ENCODE results near the gene ELOVL4.

The ELOVL4 gene

DNA sequence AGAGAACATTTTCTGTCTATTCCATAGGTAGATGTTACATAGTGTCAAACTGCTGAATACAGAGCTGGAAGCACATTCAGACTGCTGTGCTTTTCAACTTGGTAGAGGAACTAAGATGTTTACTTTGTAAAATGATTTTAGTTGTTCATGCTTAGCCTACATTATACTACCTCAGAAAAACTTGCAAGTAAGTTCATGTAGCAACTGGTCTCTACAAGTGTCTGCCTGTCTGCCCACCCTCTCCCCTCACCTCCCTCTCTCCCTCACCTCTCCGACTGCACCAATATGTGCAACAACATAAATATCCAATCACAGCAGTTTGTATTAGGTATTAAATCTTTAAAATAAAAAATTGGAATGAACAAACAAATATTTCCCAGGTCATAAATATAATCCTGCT, 25.3 kb downstream of the ELOVL4 start:
- no peak overlapping the region for H3K4me3 ChIP-seq (ENCODE audit: low read depth, low read length)
- DNase-seq (ENCODE audit: low read depth), result no peak
- TF ChIP-seq, protein P1, sequence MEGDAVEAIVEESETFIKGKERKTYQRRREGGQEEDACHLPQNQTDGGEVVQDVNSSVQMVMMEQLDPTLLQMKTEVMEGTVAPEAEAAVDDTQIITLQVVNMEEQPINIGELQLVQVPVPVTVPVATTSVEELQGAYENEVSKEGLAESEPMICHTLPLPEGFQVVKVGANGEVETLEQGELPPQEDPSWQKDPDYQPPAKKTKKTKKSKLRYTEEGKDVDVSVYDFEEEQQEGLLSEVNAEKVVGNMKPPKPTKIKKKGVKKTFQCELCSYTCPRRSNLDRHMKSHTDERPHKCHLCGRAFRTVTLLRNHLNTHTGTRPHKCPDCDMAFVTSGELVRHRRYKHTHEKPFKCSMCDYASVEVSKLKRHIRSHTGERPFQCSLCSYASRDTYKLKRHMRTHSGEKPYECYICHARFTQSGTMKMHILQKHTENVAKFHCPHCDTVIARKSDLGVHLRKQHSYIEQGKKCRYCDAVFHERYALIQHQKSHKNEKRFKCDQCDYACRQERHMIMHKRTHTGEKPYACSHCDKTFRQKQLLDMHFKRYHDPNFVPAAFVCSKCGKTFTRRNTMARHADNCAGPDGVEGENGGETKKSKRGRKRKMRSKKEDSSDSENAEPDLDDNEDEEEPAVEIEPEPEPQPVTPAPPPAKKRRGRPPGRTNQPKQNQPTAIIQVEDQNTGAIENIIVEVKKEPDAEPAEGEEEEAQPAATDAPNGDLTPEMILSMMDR (IDR thresholded peaks at IDR 0.05; ENCODE audit: insufficient read depth, low read depth, low read length, missing control alignments), result no peak

DNA sequence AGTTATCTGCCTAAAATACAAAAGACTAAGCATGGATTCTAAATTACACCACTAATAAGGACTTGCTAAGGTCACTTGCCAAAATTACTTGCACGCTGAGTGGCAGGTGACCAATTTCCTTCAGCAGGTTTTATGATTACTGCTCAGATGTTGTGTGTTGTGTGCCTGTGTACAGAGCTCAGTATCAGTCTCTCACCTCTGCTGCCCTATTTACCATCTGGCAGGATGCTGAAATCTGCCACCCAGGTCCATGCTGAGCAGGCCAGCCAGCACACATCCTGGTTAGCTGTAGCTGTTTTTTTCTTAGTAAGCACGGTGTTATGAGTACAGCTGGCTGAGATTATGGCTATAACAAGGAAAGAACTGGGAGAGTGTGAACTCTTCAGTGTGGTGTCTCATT, 34.0 kb downstream of the ELOVL4 start:
- no peak overlapping the region for H3K4me3 ChIP-seq (ENCODE audit: low read depth, low read length)
- TF ChIP-seq, protein P1 (IDR thresholded peaks at IDR 0.05; ENCODE audit: insufficient read depth, low read depth, low read length, missing control alignments), result no peak
- DNase-seq (ENCODE audit: low read depth), result no peak

DNA sequence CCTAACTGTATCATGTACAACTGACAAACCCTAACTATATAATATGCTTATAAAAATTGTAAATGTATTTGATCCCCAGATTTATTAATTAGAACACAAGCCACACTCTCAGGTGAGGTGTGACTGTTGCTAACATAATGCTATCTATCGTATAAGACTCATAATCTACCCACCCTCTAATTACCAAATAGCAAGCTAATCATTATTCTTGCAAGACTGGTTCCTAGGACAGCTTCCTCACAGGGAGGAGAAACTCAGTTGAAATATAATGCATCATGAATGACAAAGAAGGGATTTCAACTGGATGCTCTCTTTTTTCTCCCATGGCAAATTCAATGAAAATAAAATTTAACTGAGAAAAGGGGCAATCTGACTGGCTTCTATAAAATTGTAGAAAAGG, 35.4 kb downstream of the ELOVL4 start:
- no peak overlapping the region for H3K4me3 ChIP-seq (ENCODE audit: low read depth, low read length)
- TF ChIP-seq, protein P1 (IDR thresholded peaks at IDR 0.05; ENCODE audit: insufficient read depth, low read depth, low read length, missing control alignments), result no peak
- DNase-seq (ENCODE audit: low read depth), result no peak

DNA sequence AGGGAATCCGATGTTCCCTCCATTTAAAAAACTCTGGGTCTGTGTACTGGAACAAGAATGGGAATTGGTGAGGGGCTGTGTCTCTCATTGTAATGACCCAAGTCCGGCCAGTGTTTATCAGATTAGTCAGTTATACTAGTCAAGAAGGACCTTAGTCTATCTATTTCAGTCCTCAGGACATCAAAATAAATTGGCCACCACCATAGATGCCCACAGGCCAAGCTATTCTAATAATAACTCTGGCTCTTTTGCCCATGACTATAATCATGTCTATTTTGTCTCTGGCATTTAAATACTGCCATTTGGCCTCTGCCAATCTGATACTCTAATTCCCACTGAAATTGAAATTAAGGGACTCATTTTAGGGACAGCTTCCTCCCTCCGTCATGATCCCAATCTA, 37.8 kb downstream of the ELOVL4 start:
- TF ChIP-seq, protein P1 (IDR thresholded peaks at IDR 0.05; ENCODE audit: insufficient read depth, low read depth, low read length, missing control alignments), result no peak
- no peak for DNase-seq (ENCODE audit: low read depth)
- H3K4me3 ChIP-seq (ENCODE audit: low read depth, low read length), result no peak overlapping the region

DNA sequence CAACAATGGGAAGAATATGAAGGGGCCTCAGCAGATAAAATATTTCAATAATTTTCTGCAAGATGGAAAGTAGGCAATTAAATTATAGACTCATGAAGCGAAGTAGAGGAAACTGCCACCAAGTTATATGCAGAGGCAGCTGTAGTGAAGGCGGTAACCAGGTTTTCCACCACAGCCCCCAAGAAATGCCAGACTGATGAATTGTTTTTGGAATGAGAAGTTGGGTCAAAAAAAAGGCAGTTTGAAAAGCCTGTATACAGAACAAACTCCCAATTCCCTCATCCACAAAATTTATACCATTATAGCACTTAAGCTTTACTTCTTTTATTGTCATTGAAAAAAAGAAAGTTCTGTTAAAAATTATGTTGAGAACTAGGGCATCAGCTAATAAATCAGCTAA, 45.3 kb downstream of the ELOVL4 start:
- H3K4me3 ChIP-seq (ENCODE audit: low read depth, low read length), result no peak overlapping the region
- TF ChIP-seq, protein P1 (IDR thresholded peaks at IDR 0.05; ENCODE audit: insufficient read depth, low read depth, low read length, missing control alignments), result no peak
- DNase-seq (ENCODE audit: low read depth), result no peak

DNA sequence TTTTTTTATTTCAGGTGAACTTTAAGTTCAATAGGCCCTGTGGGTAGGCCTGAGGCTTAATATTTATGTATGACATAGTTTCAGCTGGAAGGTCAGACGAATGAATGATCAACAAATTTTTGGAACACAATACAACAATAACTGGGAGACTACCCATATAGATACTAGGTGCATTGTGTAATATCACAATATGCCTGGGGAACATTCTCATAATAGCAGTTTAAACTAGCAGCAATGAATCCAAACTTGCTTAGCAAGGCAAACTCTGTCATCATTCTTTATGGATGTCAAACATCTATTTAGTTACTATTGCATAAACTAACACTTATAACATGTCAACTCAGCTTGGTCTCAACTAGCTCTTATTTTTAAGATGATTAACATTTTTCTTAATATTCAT, 49.3 kb downstream of the ELOVL4 start:
- DNase-seq (ENCODE audit: low read depth), result no peak
- TF ChIP-seq, protein P1 (IDR thresholded peaks at IDR 0.05; ENCODE audit: insufficient read depth, low read depth, low read length, missing control alignments), result no peak
- no peak overlapping the region for H3K4me3 ChIP-seq (ENCODE audit: low read depth, low read length)

DNA sequence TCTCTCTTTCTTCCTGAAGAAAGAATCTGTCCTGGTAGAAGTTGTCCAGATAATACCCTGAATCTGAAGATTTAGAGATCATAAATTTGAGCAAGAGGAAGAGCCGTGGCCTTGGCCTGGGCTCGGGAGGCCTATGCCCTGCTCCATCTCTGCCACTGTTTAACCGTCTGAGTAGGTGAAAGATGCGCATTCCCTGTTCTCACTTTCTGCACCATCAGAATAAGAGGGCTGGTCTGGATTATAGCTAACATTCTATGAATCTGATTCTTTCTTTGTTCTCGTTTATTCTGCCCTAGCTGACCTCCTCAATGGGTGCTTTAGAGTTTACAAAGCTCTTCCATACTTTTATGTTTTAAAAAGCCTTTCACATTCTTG, 51.3 kb downstream of the ELOVL4 start:
- H3K4me3 ChIP-seq (ENCODE audit: low read depth, low read length), result no peak overlapping the region
- DNase-seq (ENCODE audit: low read depth), result no peak
- TF ChIP-seq, protein P1 (IDR thresholded peaks at IDR 0.05; ENCODE audit: insufficient read depth, low read depth, low read length, missing control alignments), result no peak
